HG03378 (cell line): Measurements from ENCODE around the gene SVEP1.

ENCODE experiments used
- ATAC-seq: cut with Tn5 transposase; IDR thresholded peaks from one replicate; pipeline ENCODE4 v1.9.1; 2021; ENCODE audit warnings: mild to moderate bottlenecking, moderate library complexity; ENCODE audit not compliant: unreplicated experiment

Gene SVEP1

DNA sequence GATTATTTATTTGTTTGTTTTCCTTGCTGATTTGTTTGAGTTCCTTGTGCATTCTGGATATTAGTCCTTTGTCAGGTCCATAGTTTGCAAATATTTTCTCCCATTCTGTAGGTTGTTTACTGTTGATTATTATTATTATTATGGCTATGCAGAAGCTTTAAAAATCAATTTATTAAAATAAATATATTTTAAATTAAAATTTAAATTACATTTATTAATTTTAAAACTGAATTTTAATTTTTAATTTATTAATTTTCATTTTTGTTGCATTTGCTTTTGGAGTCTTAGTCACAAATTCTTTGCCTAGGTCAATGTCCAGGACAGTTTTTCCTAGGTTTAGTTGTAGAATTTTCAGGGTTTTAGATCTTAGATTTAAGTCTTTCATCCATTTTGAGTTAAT lies 50.9 kb downstream of the SVEP1 start:
- no peak for ATAC-seq

DNA sequence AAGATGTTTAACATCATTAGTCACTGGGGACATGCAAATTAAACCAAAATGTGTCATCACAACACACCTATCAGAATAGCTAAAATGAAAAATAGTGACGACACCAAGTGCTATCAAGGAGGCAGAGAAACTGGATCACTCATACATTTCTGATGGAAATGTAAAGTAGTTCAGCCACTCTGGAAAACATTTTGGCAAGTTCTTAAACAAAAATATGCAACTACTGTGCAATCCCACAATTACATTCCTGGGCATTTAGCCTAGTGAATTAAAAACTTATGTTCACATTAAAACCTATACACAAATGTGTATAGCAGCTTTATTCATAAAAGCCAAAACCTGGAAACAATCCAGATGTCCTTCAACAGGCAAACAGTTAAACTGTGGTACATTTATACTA lies 53.1 kb downstream of the SVEP1 start:
- no peak for ATAC-seq

DNA sequence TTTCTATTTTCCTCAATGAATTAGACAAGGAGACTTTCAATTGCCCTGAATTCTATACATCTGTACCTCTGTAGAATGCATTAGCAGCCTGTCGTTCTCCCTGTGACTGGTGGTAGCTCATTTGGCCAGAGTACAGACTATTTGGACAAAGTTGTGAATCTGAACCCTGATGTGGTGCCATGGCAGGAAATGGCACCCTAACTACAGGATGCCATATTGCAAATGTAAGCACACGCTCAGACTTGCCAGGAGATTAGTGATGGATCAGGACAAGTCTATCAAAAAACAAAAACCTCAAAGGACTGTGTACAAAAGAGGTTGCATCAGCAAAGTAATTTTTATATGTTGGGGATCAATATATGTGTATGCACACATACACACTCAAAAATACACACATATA lies 58.3 kb downstream of the SVEP1 start:
- no peak for ATAC-seq

DNA sequence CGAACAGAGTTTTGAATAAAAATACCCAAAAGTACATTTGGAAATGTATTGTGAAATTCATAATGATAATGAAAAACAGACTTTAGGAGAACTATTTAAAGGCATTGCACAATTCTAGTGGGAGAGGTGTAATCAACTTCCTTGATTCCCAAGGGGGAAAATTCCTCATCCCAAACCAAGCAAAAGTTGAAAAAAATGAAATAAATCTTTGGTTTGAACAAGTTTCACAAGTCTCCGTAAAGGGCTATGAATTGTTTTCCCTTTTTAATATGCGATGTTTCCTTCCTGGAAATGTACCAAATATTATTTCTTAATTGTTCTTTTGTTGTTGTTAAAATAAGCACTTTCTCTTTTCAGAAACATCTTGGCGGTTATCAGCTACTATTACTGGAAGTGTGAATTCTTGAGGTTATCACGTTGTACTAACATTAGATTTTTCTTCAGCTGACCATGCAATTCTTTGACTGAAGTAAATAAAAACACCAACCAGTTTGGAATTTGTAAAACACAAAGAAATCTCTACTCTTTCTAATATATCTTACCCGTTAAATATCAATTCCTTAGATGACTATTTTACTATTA lies 59.3 kb downstream of the SVEP1 start:
- ATAC-seq = no peak

DNA sequence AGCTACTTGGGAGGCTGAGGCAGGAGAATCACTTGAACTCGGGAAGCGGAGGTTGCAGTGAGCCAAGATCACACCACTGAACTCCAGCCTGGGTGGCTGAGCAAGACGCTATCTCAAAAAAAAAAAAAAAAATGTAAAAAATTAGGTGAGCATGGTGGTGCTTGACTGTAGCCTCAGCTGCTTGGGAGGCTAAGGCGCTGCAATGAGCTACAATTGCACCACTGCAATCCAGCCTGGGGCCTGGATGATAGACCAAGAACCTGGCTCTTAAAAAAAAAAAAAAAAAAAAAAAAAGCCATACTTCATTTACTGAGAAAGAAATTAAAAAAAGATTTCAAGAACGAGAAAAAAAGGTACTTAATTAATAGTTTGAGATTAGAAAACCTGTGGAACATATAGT lies 62.1 kb downstream of the SVEP1 start:
- no peak for ATAC-seq

DNA sequence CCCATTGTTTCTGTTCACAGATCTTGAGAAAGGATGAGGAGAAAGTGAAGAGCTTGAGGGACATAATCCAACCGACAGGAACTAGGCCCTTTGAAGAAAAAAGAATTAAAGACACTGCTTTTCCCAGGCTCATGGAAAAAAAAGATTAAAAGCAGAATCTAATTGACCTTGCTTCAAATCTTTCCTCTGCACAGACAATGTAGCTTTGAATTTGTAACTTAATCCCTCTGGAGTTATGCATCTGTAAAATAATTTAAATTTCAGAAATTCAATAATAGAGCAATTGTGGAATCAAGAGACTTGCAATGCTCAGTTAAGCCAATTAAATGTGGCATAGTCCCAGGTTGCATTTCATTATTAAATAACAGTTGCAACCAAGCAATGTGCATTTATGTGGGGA lies 64.6 kb downstream of the SVEP1 start:
- no peak for ATAC-seq

DNA sequence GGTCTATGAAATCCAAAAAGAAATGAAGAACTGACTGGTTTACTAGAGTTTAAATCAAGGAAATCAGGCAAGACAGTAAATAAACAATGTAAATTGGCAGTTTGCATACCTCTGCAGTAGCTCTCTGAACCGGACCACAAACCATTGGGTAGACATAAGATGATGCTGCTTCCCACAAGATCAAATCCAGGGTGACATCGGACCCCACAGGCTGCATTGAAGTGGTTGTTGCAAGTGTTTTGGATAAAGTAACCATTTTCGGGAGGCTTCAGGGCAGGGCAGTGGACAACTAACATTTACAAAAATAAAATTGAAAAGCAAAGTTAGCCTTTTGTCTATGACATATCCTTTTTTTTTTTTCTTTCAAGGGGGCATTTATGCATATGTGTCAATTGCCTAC lies 66.7 kb downstream of the SVEP1 start:
- ATAC-seq = no peak

DNA sequence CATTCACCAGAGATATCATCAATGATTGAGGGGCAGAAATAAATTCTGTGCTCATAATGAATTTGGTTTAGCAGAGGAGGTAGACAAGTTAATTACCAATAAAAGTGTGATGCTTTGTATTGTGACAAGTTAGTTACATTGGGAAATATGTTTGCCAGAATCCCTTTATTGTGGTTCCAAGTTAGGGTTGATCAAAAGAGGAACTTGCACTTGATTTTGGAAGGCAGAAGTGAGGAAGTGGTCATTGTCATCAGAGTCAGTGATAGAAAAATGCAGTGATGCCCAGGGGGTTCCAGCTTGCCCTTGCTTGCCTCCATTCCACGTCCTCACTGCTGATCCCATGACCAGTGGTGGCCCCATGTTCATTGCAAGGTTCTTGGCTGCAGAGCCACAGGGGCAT lies 69.7 kb downstream of the SVEP1 start:
- ATAC-seq = no peak

DNA sequence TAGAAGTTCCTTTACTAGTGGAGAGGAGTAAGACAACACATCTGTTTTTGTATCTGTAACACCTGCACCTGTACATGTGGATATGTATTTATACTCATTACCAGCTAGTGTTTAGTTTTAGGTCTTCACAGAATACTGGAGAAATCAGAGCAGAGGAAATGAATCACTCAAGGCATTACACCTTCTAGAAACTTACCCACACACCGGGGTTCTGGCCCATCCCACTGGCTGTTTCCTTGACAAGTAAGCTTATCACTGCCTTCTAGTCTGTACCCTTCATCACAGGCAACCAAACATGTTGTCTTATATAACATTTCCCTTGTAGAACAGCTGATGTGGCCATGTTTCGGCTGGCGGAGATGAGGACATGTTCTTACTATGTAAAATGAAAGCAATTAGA lies 76.7 kb downstream of the SVEP1 start:
- no peak for ATAC-seq

DNA sequence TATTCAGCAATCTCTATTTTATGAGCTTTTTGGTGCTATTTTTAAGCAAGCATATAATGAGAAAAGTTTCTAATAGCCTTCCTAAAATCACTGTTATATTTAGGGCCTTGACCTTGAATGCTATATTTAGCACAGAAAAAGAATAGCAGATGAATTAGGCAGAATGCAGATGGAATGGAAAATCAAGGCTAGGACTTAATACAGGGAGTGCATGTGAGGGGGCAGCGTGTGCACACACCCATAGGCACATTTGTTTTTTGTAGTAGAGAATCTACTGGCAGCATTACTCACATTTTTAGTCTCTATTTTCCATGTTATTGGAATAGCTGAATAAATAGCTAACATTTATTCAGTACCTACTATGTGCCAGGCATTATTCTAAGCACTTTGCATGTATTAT lies 79.9 kb downstream of the SVEP1 start:
- no peak for ATAC-seq

DNA sequence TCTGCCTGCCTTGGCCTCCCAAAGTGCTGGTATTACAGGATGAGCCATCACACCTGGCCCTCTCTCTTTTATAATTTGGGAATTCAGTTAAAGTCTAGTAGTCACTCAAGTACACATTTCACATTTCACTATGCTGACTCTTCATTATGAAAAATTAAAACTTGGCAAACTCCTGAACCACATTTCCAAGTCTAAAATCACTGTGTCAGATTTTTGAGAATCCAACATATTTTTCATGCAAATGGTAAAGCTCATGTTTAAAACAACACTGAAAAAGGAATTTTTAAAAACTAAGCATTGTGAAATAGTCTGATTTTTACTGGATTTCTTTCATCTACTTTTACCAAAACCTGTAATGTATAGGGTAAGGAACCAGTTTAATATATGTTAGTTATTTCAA lies 92.3 kb downstream of the SVEP1 start:
- no peak for ATAC-seq

DNA sequence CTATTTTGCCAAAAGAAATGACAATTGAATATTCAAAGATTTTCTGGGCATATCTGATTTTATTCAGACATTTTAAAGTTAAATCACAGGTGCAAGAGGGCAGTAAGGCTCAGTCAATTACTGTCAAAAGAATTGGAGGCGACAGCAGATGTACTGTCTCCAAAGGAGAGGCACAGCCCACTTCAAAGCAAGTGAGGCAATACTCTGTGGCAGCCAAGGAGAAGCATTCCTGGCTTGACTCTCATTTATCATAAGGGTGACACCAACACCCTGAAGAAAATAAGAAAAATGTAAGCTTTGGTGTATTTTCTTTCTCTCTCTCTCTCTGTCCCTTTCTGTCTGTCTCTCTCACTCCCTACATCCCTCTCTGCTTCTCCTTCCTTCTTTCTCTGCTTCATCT lies 93.3 kb downstream of the SVEP1 start:
- no peak for ATAC-seq

DNA sequence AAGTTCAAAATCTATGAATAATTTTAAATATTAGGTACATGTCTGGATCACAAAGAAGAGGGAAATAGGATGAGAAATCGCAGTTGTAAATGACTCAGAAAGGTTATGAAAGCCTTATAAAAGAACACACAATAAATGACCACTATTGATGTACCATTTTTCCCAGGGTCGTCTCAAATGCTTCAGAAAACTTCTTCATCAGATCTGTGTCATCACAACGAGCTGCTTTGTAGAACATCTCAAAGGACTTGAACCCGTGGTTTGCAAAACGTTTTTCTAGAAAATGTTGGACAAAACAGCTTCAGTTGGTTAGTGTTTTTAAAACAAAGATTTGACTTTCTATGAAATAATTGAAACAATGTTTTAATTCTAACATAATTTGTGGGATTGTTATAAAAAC lies 100.1 kb downstream of the SVEP1 start:
- no peak for ATAC-seq

DNA sequence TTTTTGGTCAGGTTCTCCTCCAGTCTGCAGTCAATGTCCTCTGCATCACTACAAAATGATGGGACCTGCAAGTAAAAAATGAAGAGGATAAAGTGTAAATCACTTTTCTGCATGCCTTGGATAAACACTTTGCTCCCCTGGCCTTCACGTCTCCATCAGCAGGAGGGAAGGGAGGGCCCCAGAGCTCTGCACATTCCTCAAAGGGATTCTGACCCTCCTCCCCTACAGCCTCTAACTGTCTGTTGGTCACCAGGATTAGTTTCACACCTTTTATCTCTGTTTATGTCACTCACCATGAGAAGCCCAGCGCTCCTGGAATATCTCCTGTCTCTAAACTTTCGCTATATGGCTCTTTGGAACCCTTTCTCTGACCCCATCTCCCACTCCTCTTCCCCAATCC lies 103.3 kb downstream of the SVEP1 start:
- ATAC-seq = no peak

DNA sequence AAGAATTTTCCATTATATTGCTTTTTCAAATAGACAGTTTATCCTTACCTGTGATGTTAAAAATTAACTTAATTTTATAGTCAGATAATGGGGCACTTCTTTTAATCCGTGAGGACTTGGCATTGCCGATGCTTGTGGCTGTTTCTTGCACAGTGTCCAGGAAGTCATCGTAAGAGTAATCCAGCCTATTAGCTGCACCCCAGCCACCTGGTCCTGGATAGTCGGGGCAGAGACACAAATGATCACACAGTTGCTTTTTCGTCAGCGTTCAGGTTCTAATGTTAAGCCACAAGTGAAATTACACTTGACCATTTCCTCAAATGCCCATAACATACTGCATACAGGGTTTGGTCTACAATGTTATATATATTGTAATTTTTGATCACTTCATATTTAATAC lies 107.4 kb downstream of the SVEP1 start:
- ATAC-seq = no peak

DNA sequence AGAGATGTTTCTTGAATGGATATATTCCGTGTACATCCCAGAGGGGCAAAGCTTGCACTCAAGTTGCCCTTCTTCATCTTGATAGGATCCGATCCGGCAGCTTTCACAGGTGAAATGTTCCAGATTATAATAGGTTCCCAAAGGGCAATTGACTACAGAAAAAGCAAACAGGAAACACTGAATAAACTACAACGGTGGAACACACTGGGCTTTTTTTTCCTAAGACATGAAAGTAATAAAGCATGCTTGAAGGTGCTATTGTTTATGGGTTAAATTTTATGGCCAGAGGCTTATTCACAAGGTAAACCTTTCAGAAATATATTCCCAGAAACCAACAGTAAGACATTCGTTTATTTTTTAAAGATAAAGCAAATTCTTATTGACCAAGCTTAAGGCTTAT lies 110.6 kb downstream of the SVEP1 start:
- no peak for ATAC-seq

DNA sequence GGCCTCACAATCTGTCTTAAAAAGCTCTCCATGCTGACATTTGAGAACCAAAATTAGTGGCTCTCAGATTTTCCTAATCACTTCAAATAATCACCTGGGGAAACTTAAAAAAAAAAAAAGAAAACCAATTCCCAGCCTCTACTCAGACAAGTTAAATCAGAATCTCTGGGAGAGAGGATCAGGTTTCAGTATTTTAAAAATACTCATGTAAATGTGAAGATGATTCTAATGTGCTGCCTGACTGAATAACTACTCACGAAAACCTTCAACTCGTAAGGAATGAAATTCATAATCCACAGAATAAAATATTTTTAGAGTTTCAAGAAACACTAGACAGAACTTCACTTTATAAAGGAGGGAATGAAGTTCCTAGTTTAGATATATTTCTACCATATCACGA lies 114.4 kb downstream of the SVEP1 start:
- no peak for ATAC-seq

DNA sequence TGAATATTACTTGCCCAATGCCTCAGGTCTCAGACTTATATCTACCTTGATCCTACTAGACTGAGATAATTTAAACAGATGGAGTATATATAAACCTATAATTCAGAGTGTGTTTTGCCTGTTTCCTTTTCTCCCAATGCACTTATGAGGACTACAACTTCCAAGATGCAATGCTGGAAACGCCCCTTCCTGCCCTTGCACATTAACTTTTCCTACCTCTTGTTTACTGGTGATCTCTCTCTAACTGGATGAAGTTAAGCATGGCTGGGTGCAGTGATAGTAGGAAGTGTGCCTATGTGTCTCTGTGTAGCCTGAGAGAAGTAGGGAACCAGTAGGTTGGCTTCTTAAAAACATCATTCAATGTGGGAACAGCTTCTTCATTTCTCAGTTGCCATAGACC lies 115.2 kb downstream of the SVEP1 start:
- no peak for ATAC-seq

DNA sequence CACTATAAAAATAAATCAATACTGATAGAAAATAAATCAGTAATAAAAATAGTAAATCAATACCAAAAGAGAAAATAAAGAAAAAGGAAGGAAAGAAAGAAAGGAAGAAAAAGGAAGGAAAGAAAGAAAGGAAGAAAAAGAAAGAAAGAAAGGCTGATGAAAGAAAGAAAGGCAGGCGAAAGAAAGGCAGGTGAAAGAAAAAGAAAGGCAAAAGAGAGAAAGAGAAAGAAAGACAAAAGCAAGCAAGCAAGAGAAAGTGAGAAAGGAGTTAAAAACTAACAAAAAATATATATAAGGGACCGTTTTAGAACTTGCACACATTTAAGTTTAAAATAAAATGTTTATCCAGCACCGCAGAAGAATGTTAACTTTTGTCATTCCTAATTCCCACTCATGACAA lies 116.0 kb downstream of the SVEP1 start:
- no peak for ATAC-seq

DNA sequence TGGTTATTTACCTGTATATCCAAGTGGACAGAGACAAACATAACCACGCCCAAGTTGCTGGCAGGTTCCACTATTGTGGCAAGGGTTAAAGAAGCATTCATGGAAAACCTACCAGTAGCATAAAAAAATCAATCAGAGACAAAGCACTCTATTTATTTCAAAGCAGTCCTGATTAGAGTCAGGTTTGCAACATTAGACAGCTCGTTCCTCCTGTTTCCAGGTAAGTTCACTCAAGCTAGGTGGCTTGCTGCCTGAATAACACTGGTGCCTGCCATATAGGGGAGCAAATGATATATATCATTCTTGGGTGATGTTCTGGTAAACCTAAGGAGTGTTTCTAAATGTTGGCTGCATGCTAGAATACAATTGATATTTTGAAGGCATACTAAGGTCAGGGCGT lies 122.3 kb downstream of the SVEP1 start:
- ATAC-seq = no peak

DNA sequence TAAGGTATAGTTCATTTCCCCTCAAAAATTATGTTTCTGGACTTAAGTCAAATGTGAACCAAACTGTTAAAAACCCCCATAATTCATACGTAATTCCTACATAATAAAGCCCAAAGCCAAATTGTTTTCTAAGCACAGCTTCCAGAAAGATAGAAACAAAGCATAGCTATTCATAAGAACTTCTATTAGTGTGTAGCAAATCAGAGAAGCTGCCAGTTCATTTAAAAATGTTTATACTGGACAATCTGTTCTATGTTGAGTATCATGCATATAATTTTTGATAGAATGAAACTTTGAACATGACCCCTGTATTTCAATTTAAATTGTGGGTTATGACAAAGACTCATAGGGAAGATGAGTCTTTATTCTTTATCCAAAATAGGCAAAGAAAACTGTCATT lies 122.9 kb downstream of the SVEP1 start:
- ATAC-seq = no peak

DNA sequence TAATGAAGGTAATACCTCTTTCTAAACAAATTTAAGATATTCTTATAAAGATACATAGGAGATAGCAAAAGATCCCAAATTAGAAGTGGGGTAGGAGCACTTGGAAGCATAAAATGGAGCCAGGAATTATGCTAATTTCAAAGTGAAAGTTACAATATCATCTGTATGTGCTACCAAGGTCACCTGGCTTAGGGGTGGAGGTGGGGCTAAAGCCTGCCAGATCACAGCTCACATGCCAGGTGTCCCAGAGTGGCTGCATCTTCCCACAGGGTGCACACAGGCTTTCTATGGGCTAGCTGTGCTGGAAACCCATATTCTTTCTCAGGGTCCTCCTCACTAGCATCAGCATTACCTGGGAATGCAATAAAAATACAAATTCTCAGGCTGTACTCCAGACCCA lies 123.7 kb downstream of the SVEP1 start:
- no peak for ATAC-seq

DNA sequence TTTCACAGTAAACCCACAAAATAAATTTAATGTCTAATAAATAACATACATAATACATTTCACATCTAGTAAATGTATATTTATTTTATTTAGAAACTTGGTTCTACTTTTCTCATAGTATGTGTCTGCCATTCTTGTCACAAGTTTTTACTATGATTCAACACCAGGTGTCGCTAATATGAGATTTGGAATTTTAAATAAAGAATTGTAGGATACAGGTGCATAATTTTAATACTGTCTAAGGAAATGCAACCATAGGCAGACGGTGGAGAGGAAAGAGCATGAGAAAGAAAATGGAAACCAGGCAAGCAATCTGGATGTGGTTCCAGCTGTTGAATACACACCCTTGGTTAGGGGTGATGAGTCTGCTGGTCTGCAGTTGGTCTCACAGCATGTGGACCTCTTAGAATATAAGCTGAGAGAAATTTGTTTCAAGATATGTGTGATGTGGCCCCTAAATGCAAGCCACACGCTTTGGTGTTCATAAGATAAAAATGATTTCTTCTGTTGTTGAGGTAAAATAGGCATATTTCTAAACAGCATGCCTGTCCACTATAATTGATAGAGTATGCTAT lies 127.2 kb downstream of the SVEP1 start:
- ATAC-seq = no peak
